GM23248 (cell line): ENCODE results near the gene ZMYM2.

ENCODE experiments used
- EZH2 ChIP-seq: fragments of 200-600 bp; sonication (generic); IDR thresholded peaks from 2 replicates; pipeline ENCODE4 v1.6.1; 2018; ENCODE audit warnings: antibody characterized with exemption, mild to moderate bottlenecking; ENCODE audit not compliant: insufficient read depth, poor library complexity, severe bottlenecking
- EZH2phosphoT487 ChIP-seq: fragments of 200-600 bp; sonication (generic); IDR thresholded peaks from 2 replicates; pipeline ENCODE4 v1.6.1; 2018; ENCODE audit warnings: antibody characterized with exemption, moderate library complexity, mild to moderate bottlenecking, low read depth; ENCODE audit not compliant: insufficient read depth

GRCh38 chr13:20043207-20043925, 84.8 kb downstream of the ZMYM2 start:
- TF ChIP-seq EZH2phosphoT487 (no peak), EZH2 (no peak)
